Measurements from ENCODE around the gene RPUSD1. TPM values are rescaled to one million over a fixed set of nuclear protein-coding genes. Genes with fewer than 3 reads are reported as not detected.

The RPUSD1 gene
- total RNA-seq, 4 donors from 2014 or later: 20.3 to 33.3 (median 24.9) TPM

DNA sequence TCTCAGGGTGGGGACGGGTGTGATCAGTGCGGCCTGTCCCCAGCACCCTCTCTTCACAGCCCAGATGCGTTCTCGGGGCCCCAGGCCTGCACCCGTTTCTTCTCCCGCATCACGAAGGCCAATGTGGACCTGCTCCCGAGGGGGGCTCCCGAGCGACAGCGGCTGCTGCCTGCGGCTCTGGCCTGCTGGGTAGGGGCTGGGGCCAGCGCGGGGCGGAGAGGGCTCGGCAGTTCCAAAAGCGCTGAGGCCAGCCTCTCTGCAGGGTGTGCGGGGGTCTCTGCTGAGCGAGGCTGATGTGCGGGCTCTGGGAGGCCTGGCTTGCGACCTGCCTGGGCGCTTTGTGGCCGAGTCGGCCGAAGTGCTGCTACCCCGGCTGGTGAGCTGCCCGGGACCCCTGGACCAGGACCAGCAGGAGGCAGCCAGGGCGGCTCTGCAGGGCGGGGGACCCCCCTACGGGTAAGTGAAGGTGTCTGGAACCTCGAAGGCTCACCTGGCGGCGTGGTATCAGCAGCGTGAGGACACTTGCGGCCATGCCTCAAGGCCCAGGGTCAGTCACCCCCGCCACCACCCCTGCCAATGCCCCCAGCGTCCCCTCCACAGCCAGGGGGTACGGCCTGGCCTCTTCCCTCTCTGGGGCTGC lies 23.2 kb downstream of the RPUSD1 start:
- no peak for TF ChIP-seq CTCF (IDR thresholded peaks at IDR 0.05)
- no peak for TF ChIP-seq POLR2A (IDR thresholded peaks at IDR 0.05)
- intact Hi-C loops (cut with DNase I): no loop called here
- Histone ChIP-seq H3K4me1 (peaks cover 7 to 33% (median 7%) of the 10 kb centered on the region in 3 donors), H3K4me3 (no peak overlapping the region), H3K27ac (no peak overlapping the region), H3K27me3 (peaks cover 0 to 67% (median 0%) of the 10 kb centered on the region in 4 donors), H3K36me3 (no peaks in the 10 kb centered on the region), H3K9me3 (no peaks in the 10 kb centered on the region)
- no peak for DNase-seq
- WGBS, 2 donors: no CpG with 5 or more reads among the region's 38 CpGs

- DNase-seq: no peak
Measured at GRCh38 chr16:764184-764750, 23.9 kb downstream of the RPUSD1 start.

DNA sequence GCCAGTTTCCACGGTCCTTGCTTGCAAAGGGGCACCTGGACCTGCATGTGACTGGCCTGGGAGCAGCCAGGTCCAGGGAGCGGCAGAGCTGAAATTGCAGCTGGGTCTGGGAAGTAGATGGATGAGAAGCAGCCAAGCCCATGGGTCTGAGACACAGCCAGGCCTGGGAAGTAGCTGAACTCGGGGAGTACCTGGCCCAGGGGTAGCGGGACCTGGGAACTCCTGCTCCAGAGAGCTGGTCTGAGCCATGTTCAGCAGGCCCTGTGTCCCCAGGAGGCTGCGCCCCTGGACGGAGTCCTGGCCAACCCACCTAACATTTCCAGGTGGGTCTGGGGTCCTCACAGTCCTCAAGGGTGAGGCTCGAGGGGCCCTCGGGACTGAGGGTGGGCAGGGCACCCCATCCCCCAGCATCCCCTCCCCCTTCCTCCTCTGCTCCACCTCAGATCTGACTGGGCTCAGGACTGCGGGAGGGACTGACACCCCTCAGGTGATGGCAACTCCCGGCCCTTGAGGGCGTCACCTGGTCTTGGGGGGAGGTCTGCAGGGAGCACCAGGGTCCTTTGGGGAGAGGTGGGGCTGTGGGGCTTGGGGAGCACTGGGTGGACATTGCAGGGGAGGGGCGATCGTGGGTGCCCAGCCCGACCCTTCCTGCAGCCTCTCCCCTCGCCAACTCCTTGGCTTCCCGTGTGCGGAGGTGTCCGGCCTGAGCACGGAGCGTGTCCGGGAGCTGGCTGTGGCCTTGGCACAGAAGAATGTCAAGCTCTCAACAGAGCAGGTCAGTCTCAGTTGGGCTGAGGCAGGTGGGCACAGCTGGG lies 24.6 kb downstream of the RPUSD1 start:
- Histone ChIP-seq H3K27me3 (peaks cover 0 to 54% (median 0%) of the 10 kb centered on the region in 4 donors), H3K4me1 (peaks cover 7 to 43% (median 12%) of the 10 kb centered on the region in 3 donors), H3K27ac (no peak overlapping the region), H3K36me3 (no peaks in the 10 kb centered on the region), H3K4me3 (no peak overlapping the region), H3K9me3 (no peaks in the 10 kb centered on the region)
- no peak for DNase-seq
- WGBS, 2 donors: 80% methylated on average over 1 of the region's 21 CpGs; no CpG with 5 or more reads in 1 of the 2 donors
- TF ChIP-seq CTCF (IDR thresholded peaks at IDR 0.05): no peak
- TF ChIP-seq POLR2A (IDR thresholded peaks at IDR 0.05): no peak
- intact Hi-C loops (cut with DNase I): no loop called here

More at GRCh38 chr16:764184-764750, 23.9 kb downstream of the RPUSD1 start:
- TF ChIP-seq POLR2A (IDR thresholded peaks at IDR 0.05) (no peak), CTCF (IDR thresholded peaks at IDR 0.05) (no peak)
- 71% methylated on average over 7 of the region's 20 CpGs; no CpG with 5 or more reads in 1 of the 2 donors for WGBS, 2 donors
- H3K36me3 ChIP-seq: no peaks in the 10 kb centered on the region
- H3K27ac ChIP-seq: no peak overlapping the region
- peaks cover 7 to 40% (median 12%) of the 10 kb centered on the region in 3 donors for H3K4me1 ChIP-seq
- H3K4me3 ChIP-seq: no peak overlapping the region
- peaks cover 0 to 61% (median 0%) of the 10 kb centered on the region in 4 donors for H3K27me3 ChIP-seq
- no peaks in the 10 kb centered on the region for H3K9me3 ChIP-seq
- intact Hi-C loops (cut with DNase I): no loop called here

- H3K4me3 ChIP-seq: no peak overlapping the region
- H3K4me1 ChIP-seq: peaks cover 7 to 41% (median 12%) of the 10 kb centered on the region in 3 donors
- peaks cover 0 to 51% (median 0%) of the 10 kb centered on the region in 4 donors for H3K27me3 ChIP-seq
- H3K36me3 ChIP-seq: no peaks in the 10 kb centered on the region
- 100% methylated on average over 1 of the region's 17 CpGs; no CpG with 5 or more reads in 1 of the 2 donors for WGBS, 2 donors
- no peak overlapping the region for H3K27ac ChIP-seq
- no peak for DNase-seq
- intact Hi-C loops (cut with DNase I): no loop called here
- no peaks in the 10 kb centered on the region for H3K9me3 ChIP-seq
- no peak for TF ChIP-seq POLR2A (IDR thresholded peaks at IDR 0.05)
- no peak for TF ChIP-seq CTCF (IDR thresholded peaks at IDR 0.05)
Measured at GRCh38 chr16:762595-763268, 25.4 kb downstream of the RPUSD1 start.

Measured in esophagus squamous epithelium (tissue), 5 donors.